Measurements from ENCODE around the gene AMH. TPM values are rescaled to one million over a fixed set of nuclear protein-coding genes. Genes with fewer than 3 reads are reported as not detected.

AMH gene
- total and polyA plus RNA-seq, 2 donors = 0.44 TPM; not detected in 1

DNA sequence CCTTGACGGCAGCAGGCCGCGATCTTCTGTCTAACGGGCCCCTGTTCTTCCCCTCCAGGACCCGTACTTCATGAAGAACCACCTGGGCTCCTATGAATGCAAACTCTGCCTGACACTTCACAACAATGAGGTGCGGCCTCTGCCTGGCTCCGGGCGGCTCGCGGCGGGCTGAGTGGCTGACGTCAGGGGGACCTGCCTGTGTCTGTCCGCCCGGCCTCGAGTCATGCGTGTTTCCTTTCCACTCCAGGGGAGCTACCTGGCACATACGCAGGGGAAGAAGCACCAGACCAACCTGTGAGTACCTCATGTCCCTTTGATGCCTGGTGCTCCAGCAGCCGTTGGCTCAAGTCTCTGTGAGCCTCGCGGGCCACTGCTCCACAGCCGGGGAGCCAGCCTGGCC, 4.6 kb upstream of the AMH start:
- H3K36me3 ChIP-seq (ENCODE audit: insufficient read depth) = peaks cover 17% of the 10 kb centered on the region
- 93% methylated on average over 21 of the region's 21 CpGs for WGBS

GRCh38 chr19:2245273-2245672, 3.9 kb upstream of the AMH start:
- peaks cover 1% of the 10 kb centered on the region for H3K4me1 ChIP-seq (ENCODE audit: insufficient read depth)
- H3K27ac ChIP-seq (ENCODE audit: low read depth) = no peak overlapping the region
- H3K36me3 ChIP-seq (ENCODE audit: insufficient read depth) = peaks cover 17% of the 10 kb centered on the region
- 96% methylated on average over 15 of the region's 15 CpGs for WGBS
- DNase-seq (ENCODE audit: extremely low spot score) = no peak
- H3K4me3 ChIP-seq (ENCODE audit: low read depth, low read length) = no peak overlapping the region

More for the DNA sequence above, 4.6 kb upstream of the AMH start:
- Histone ChIP-seq H3K4me1 (ENCODE audit: insufficient read depth) (peaks cover 2% of the 10 kb centered on the region), H3K27ac (ENCODE audit: low read depth) (no peak overlapping the region), H3K4me3 (ENCODE audit: low read depth, low read length) (no peak overlapping the region)
- no peak for DNase-seq (ENCODE audit: extremely low spot score)

DNA sequence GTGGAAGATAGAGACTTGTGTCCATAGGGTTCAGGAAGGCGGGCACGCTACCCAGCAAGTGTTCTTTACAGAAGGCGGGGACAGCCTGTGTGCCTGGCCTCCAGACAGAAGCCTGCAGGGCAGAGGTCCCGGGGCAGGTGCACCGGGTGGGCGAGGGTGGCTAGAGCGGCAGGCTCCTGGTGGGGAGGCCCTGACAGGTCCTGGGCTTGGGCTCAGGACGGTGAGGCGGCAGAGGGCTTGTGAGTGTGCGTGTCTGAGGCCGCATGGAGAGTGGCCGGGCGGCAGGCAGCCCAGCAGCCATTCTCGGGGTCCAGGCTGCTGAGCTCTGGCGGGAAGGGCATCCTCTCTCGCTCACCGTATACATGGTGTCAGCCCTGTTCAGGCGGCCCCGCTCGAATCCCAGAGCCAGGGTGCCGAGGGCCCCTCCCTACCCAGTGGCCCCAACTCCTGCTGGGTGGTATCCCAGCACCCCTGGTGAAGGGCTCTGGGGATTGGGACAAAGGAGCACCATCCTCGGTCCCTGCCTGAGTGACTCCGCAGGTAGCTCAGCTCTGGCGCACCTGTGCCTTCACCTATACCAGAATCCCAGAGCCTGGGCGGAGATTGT, 3.0 kb upstream of the AMH start:
- Histone ChIP-seq H3K36me3 (ENCODE audit: insufficient read depth) (peaks cover 17% of the 10 kb centered on the region), H3K4me3 (ENCODE audit: low read depth, low read length) (no peak overlapping the region), H3K4me1 (ENCODE audit: insufficient read depth) (peaks cover 1% of the 10 kb centered on the region), H3K27ac (ENCODE audit: low read depth) (no peak overlapping the region)
- DNase-seq (ENCODE audit: extremely low spot score) = no peak
- 90% methylated on average over 25 of the region's 25 CpGs for WGBS

GRCh38 chr19:2246801-2247361, 2.2 kb upstream of the AMH start:
- H3K27ac ChIP-seq (ENCODE audit: low read depth) = no peak overlapping the region
- peaks cover 17% of the 10 kb centered on the region for H3K36me3 ChIP-seq (ENCODE audit: insufficient read depth)
- 81% methylated on average over 26 of the region's 26 CpGs for WGBS
- no peak overlapping the region for H3K4me3 ChIP-seq (ENCODE audit: low read depth, low read length)
- no peak for DNase-seq (ENCODE audit: extremely low spot score)
- H3K4me1 ChIP-seq (ENCODE audit: insufficient read depth) = peaks cover 1% of the 10 kb centered on the region

- 89% methylated on average over 28 of the region's 28 CpGs for WGBS
- H3K27ac ChIP-seq (ENCODE audit: low read depth) = no peak overlapping the region
- peaks cover 17% of the 10 kb centered on the region for H3K36me3 ChIP-seq (ENCODE audit: insufficient read depth)
- DNase-seq (ENCODE audit: extremely low spot score) = no peak
- H3K4me1 ChIP-seq (ENCODE audit: insufficient read depth) = peaks cover 1% of the 10 kb centered on the region
- no peak overlapping the region for H3K4me3 ChIP-seq (ENCODE audit: low read depth, low read length)
Observed at GRCh38 chr19:2247433-2248101, 1.6 kb upstream of the AMH start.

GRCh38 chr19:2248136-2249009, 750 bp upstream of the AMH start:
- DNase-seq (ENCODE audit: extremely low spot score) = no peak
- H3K27ac ChIP-seq (ENCODE audit: low read depth) = no peak overlapping the region
- 84% methylated on average over 21 of the region's 21 CpGs for WGBS
- no peak overlapping the region for H3K4me3 ChIP-seq (ENCODE audit: low read depth, low read length)
- peaks cover 1% of the 10 kb centered on the region for H3K4me1 ChIP-seq (ENCODE audit: insufficient read depth)
- H3K36me3 ChIP-seq (ENCODE audit: insufficient read depth) = peaks cover 17% of the 10 kb centered on the region

DNA sequence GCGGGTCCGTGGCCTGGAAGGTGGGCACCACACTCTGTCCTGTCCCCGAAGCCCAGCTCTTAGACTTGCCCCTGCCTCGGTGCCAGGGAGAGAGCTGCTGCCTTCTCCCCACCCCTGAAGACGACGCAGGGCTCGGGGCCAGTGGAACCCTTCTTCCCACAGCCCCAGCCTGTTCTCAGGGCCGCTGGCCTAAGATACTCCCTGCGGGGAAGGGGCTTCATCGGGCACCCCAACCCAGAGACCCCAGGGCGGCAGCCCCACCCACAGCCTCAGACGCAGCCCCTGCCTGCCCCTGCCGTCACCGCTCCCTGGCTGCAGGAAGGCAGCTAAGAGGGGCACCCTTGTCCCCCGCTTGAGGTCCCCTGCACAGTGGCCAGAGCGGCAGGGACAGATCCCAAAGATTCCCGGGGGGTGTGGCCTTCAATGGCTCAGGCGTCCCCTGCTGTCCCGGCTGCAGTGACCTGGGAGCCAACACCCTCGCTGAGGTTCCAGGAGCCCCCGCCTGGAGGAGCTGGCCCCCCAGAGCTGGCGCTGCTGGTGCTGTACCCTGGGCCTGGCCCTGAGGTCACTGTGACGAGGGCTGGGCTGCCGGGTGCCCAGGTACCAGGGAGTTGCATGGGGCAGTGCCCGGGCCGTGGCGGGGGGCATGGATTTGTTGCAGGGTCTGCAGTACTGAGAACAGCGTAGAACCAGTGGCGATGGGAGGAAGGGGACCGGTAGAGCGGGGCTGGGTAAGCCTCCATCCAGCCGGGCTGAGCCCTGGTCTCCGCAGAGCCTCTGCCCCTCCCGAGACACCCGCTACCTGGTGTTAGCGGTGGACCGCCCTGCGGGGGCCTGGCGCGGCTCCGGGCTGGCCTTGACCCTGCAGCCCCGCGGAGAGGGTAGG, 1.0 kb downstream of the AMH start:
- H3K4me3 ChIP-seq (ENCODE audit: low read depth, low read length) = no peak overlapping the region
- WGBS = 25% methylated on average over 43 of the region's 43 CpGs
- DNase-seq (ENCODE audit: extremely low spot score) = no peak
- peaks cover 12% of the 10 kb centered on the region for H3K36me3 ChIP-seq (ENCODE audit: insufficient read depth)
- H3K27ac ChIP-seq (ENCODE audit: low read depth) = no peak overlapping the region
- H3K4me1 ChIP-seq (ENCODE audit: insufficient read depth) = peaks cover 1% of the 10 kb centered on the region

DNA sequence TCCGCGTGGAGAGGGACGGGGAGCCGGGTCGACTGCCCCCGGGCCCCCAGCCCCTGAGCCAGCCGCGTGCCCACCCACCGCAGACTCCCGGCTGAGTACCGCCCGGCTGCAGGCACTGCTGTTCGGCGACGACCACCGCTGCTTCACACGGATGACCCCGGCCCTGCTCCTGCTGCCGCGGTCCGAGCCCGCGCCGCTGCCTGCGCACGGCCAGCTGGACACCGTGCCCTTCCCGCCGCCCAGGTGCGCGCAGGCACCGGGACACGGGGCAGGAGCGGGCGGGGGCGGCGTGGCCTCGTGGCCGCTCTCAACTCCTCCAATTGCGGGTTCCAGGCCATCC, 1.6 kb downstream of the AMH start:
- DNase-seq (ENCODE audit: extremely low spot score) = no peak
- H3K27ac ChIP-seq (ENCODE audit: low read depth) = no peak overlapping the region
- no peak overlapping the region for H3K4me3 ChIP-seq (ENCODE audit: low read depth, low read length)
- peaks cover 1% of the 10 kb centered on the region for H3K4me1 ChIP-seq (ENCODE audit: insufficient read depth)
- H3K36me3 ChIP-seq (ENCODE audit: insufficient read depth) = peaks cover 6% of the 10 kb centered on the region
- WGBS = 8% methylated on average over 40 of the region's 40 CpGs

DNA sequence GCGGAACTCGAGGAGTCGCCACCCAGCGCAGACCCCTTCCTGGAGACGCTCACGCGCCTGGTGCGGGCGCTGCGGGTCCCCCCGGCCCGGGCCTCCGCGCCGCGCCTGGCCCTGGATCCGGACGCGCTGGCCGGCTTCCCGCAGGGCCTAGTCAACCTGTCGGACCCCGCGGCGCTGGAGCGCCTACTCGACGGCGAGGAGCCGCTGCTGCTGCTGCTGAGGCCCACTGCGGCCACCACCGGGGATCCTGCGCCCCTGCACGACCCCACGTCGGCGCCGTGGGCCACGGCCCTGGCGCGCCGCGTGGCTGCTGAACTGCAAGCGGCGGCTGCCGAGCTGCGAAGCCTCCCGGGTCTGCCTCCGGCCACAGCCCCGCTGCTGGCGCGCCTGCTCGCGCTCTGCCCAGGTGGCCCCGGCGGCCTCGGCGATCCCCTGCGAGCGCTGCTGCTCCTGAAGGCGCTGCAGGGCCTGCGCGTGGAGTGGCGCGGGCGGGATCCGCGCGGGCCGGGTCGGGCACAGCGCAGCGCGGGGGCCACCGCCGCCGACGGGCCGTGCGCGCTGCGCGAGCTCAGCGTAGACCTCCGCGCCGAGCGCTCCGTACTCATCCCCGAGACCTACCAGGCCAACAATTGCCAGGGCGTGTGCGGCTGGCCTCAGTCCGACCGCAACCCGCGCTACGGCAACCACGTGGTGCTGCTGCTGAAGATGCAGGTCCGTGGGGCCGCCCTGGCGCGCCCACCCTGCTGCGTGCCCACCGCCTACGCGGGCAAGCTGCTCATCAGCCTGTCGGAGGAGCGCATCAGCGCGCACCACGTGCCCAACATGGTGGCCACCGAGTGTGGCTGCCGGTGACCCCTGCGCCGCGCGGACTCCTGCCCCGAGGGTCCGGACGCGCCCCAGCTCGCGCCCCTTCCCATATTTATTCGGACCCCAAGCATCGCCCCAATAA, 2.3 kb downstream of the AMH start:
- H3K4me3 ChIP-seq (ENCODE audit: low read depth, low read length) = peak overlapping the region; percentile 12
- no peak for DNase-seq (ENCODE audit: extremely low spot score)
- peaks cover 6% of the 10 kb centered on the region for H3K36me3 ChIP-seq (ENCODE audit: insufficient read depth)
- 3% methylated on average over 125 of the region's 125 CpGs for WGBS
- peaks cover 1% of the 10 kb centered on the region for H3K4me1 ChIP-seq (ENCODE audit: insufficient read depth)
- H3K27ac ChIP-seq (ENCODE audit: low read depth) = no peak overlapping the region

GRCh38 chr19:2252055-2252796, 3.1 kb downstream of the AMH start:
- Histone ChIP-seq H3K4me1 (ENCODE audit: insufficient read depth) (peaks cover 1% of the 10 kb centered on the region), H3K27ac (ENCODE audit: low read depth) (no peak overlapping the region), H3K4me3 (ENCODE audit: low read depth, low read length) (no peak overlapping the region), H3K36me3 (ENCODE audit: insufficient read depth) (peaks cover 3% of the 10 kb centered on the region)
- WGBS = 8% methylated on average over 74 of the region's 74 CpGs
- no peak for DNase-seq (ENCODE audit: extremely low spot score)

DNA sequence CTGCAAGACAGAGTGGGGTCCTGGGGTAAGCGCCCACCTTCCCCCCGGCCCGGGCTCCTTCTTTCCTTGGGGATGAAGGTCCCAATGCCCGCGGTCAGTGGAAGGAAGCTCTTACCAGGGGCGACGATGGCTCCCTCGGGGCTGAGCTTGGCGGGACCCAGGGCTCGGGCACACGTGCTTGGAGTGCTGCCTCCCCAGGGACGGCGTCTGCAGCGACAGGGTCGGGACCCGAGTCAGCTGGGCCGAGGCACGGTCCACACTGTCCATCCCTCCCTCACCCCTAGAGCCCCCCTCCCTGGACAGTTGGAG, 3.6 kb downstream of the AMH start:
- H3K36me3 ChIP-seq (ENCODE audit: insufficient read depth) = no peaks in the 10 kb centered on the region
- WGBS = 9% methylated on average over 18 of the region's 18 CpGs
- no peak overlapping the region for H3K27ac ChIP-seq (ENCODE audit: low read depth)
- no peak overlapping the region for H3K4me3 ChIP-seq (ENCODE audit: low read depth, low read length)
- peaks cover 1% of the 10 kb centered on the region for H3K4me1 ChIP-seq (ENCODE audit: insufficient read depth)
- DNase-seq (ENCODE audit: extremely low spot score) = no peak

Data from urinary bladder (tissue), 4 donors.